ENCODE measurements around the gene ADAMTS15.

ADAMTS15 gene

DNA sequence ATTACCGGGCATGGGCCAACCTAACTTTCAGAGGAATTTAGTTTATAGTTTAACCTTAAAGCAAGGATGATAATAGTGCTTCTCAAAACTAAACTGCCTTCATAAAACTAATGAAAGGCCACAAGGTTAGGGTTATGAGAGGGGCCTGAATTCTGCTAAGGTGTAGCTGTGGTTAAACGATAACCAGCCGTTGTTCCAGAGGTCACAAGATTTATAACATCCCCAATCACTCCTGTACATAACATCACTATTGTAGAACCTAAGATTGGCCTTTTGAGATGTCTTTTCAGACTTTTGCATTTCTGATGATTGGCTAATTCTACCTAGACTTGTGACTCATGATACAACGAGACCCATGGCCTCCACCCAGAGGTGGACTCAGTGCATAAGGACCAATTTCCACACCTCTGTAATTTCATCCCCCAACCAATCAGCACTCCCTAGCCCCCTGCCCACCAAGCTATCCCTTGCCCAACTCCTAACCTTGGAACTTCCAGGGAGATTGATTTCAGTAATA, 69.8 kb downstream of the ADAMTS15 start:
- no peak for DNase-seq

- DNase-seq = no peak
Observed at GRCh38 chr11:130519128-130519932, 70.9 kb downstream of the ADAMTS15 start.

DNA sequence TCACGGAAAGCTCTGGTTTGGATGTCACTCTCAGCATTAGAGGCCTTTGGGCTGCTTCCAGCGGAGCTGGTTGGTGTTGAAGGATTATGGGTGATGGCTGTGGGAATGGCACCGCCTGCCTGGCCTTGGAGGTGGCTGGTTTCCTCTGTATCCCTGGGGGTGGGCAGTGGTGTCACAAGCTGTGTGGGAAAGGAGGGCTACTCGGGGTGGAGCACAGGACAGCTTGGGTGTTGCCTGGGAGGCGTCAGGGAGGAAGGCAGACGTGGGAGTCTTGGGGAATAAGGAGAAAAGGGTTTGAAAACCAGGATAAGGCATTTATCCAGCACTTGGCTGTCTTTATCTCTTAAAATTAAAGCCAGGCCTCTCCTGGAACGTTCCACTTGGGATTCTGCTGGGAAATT, 71.8 kb downstream of the ADAMTS15 start:
- DNase-seq = no peak

DNA sequence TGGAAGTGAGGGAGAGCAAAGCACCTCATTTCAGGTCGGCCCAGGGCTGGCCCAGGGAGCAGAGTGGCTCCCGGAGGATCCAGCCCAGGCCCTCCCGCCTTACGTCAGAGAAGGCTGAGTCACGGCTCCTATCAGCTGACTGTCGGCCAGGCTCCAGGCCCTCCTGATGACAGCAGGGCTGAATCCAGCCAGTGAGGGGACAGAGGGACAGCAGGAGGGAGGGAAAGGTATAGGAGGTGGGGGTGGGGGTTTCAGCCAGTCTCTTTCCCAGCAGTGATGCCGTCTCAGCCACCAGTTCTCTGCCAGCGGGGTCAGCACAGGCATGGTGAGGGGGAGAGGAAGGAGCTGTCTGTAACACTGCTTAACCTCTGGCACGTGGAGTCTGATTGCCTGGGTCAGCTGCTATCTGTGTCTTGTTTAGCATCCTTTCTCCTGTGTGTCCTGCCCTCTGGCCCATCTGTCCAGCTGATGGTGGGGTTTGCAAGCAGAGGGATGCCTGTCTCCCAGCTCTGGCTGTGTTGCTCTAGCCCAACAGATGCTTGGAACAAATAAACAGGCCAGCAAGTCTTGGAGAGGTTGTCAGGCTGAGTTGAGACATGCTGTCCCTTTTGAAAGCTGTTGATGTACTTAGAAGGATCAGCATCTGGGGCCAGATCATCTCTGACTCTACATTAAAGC, 74.0 kb downstream of the ADAMTS15 start:
- DNase-seq = peak; percentile 58

- no peak for DNase-seq
Observed at GRCh38 chr11:130523166-130523565, 74.7 kb downstream of the ADAMTS15 start.

DNA sequence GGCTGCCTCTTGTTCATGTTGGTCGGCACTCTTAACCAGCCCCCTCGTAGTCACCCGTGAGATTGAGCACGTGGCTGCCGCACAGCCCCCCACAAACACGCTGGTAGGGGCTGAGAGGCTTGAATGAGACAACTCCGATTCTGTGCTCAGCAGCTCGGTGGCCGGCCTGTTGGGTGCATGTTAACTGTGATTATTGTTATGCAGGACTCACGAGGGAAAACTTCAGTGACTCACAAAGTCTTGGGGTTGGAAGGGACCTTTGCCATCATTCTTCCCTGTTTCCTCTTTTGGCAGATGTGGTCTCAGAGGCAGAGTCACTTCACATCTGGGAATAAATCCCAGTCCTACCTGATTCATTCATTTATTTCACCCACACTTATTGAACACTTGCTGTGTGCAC, 75.2 kb downstream of the ADAMTS15 start:
- DNase-seq = no peak

DNA sequence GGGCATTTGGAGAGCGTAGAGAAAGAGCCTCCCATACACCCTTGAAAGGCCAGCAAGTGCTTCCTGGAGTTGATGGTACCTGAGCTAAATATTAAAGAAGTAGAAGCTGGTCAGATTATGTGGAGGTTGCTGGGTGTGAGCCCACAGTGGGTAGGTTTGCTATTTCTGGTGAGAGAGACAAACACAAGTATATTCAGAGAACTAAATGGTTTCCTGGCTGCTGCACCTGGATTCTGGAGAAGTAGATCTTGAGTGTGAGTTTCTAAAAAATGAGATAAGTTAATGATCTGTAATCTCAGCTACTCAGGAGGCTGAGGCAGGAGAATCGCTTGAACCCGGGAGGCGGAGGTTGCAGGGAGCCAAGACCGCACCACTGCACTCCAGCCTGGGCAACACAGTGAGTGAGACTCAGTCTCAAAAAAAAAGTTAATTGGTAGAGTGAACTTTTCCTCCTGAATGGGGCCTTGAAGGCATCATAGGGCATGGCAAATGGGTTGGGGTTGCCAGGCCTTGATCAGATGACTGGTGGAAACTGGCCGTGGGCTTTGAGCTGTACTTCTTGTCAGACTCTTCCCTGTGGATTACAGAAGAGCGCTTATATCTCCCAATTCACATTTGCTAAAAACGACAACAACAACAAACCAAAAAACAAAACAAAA, 75.8 kb downstream of the ADAMTS15 start:
- no peak for DNase-seq

GRCh38 chr11:130525307-130525706, 76.9 kb downstream of the ADAMTS15 start:
- no peak for DNase-seq
